Upper lobe of left lung (tissue), 4 donors: Measurements from ENCODE around the gene TPO.

ENCODE experiments used
- CTCF ChIP-seq, 6 experiments: fragments of 450-650 bp in 4 of 6; fragments of 200-600 bp in 2 of 6; sonication (generic) in 2 of 6; IDR thresholded peaks; one replicate each; pipeline ENCODE4 v1.5.1; 2016 to 2019; ENCODE audit warnings: antibody characterized with exemption in 6 of 6
- EP300 ChIP-seq, 4 donors: sonication (generic); formaldehyde crosslinking; IDR thresholded peaks; one replicate each; pipeline ENCODE4 v1.5.1; 2017; ENCODE audit warnings: antibody characterized with exemption in 4 of 4, control low read depth in 2 of 4
- POLR2A ChIP-seq, 4 donors: fragments of 450-650 bp; IDR thresholded peaks; one replicate each; pipeline ENCODE4 v1.5.1; 2016 to 2017; ENCODE audit warnings: antibody characterized with exemption in 4 of 4, mild to moderate bottlenecking in 2 of 4
- POLR2AphosphoS5 ChIP-seq, 2 donors: sonication (generic); formaldehyde crosslinking; IDR thresholded peaks; one replicate each; pipeline ENCODE4 v1.5.1; 2017; ENCODE audit warnings: antibody characterized with exemption in 2 of 2

- TF ChIP-seq CTCF (IDR thresholded peaks at IDR 0.05) (no peak), POLR2AphosphoS5 (IDR thresholded peaks at IDR 0.05) (peak in 1 of 2 donors; percentile 77), POLR2A (IDR thresholded peaks at IDR 0.05) (no peak), EP300 (IDR thresholded peaks at IDR 0.05) (peak in 3 of 4 donors; percentile 7 to 49 (median 21))
These were observed 177.6 kb downstream of the TPO start for GRCh38 chr2:1590596-1591460.
